ENCODE measurements around the gene MYO18A.

GRCh38 chr17:29090750-29091605 lies 89.2 kb downstream of the MYO18A start:
- TF ChIP-seq CTCF (IDR thresholded peaks at IDR 0.05) (no peak), EP300 (IDR thresholded peaks at IDR 0.05; ENCODE audit: low read depth) (no peak), POLR2A (IDR thresholded peaks at IDR 0.05) (no peak), POLR2AphosphoS5 (IDR thresholded peaks at IDR 0.05) (no peak)
